Measurements from ENCODE around the gene LYPD6. TPM values are rescaled to one million over a fixed set of nuclear protein-coding genes. Genes with fewer than 3 reads are reported as not detected.

The LYPD6 gene
- total RNA-seq, 4 donors from 2014 or later = 0.46 TPM; not detected in 3

DNA sequence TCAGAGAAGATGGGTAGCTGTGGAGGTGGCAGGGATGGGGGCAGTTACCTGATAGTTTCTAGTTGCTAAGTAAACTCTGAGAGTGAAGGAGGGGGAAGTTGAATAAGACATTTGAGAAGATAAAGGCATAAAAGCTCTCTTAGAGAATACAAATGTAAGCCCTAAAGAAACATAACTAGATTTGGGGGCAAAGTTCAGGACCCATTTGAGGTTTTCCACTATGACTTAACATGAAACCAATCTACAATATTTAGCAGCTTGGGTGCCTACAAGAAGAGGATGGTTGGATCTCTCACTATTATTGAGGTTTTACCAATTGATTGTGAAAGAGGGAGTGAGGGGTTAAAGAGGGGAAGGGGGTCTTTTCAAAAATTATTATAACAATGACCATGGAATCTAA is 34.4 kb upstream of the LYPD6 start:
- no peaks in the 10 kb centered on the region for H3K27me3 ChIP-seq
- no peaks in the 10 kb centered on the region for H3K4me1 ChIP-seq
- no peaks in the 10 kb centered on the region for H3K36me3 ChIP-seq
- in situ Hi-C loops (cut with MboI; ENCODE audit: low sequenced_read_pairs in 4 of 4) = no loop called here
- DNase-seq = no peak
- H3K4me3 ChIP-seq = no peak overlapping the region
- no peak for ATAC-seq
- no peak overlapping the region for H3K27ac ChIP-seq
- TF ChIP-seq POLR2A (IDR thresholded peaks at IDR 0.05) = no peak
- TF ChIP-seq, protein P1, sequence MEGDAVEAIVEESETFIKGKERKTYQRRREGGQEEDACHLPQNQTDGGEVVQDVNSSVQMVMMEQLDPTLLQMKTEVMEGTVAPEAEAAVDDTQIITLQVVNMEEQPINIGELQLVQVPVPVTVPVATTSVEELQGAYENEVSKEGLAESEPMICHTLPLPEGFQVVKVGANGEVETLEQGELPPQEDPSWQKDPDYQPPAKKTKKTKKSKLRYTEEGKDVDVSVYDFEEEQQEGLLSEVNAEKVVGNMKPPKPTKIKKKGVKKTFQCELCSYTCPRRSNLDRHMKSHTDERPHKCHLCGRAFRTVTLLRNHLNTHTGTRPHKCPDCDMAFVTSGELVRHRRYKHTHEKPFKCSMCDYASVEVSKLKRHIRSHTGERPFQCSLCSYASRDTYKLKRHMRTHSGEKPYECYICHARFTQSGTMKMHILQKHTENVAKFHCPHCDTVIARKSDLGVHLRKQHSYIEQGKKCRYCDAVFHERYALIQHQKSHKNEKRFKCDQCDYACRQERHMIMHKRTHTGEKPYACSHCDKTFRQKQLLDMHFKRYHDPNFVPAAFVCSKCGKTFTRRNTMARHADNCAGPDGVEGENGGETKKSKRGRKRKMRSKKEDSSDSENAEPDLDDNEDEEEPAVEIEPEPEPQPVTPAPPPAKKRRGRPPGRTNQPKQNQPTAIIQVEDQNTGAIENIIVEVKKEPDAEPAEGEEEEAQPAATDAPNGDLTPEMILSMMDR (IDR thresholded peaks at IDR 0.05 in 4 of 5, conservative IDR thresholded peaks at IDR 0.05 in 1 of 5) = no peak
- no peaks in the 10 kb centered on the region for H3K9me3 ChIP-seq
- intact Hi-C loops (cut with DNase I; ENCODE audit: low total_unique reads) = no loop called here

DNA sequence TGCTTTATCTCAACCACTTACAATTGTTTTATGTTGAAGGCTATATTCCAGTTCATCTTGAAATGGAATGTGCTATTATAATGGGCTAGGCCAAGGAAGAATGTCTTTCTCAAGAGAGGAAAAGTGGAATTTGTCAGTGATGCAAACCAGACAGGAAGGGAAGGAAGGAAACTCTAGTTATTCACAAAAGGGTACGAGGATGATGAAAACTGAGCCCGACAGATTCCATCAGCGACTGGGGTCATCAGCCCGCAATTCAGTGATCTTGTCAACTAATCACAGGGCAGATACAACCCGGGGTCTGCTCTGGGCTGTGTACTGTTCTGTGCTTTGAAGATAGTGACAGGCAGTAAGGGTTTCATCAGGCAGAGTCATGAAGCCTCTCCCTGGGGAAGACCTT is 23.4 kb upstream of the LYPD6 start:
- H3K36me3 ChIP-seq = no peaks in the 10 kb centered on the region
- no peaks in the 10 kb centered on the region for H3K9me3 ChIP-seq
- no peak overlapping the region for H3K4me3 ChIP-seq
- no peak overlapping the region for H3K27ac ChIP-seq
- H3K4me1 ChIP-seq = no peaks in the 10 kb centered on the region
- intact Hi-C loops (cut with DNase I; ENCODE audit: low total_unique reads) = no loop called here
- no peak for ATAC-seq
- TF ChIP-seq POLR2A (IDR thresholded peaks at IDR 0.05) = no peak
- TF ChIP-seq, protein P1 (IDR thresholded peaks at IDR 0.05 in 4 of 5, conservative IDR thresholded peaks at IDR 0.05 in 1 of 5) = no peak
- no peaks in the 10 kb centered on the region for H3K27me3 ChIP-seq
- no peak for DNase-seq
- in situ Hi-C loops (cut with MboI; ENCODE audit: low sequenced_read_pairs in 4 of 4) = no loop called here

DNA sequence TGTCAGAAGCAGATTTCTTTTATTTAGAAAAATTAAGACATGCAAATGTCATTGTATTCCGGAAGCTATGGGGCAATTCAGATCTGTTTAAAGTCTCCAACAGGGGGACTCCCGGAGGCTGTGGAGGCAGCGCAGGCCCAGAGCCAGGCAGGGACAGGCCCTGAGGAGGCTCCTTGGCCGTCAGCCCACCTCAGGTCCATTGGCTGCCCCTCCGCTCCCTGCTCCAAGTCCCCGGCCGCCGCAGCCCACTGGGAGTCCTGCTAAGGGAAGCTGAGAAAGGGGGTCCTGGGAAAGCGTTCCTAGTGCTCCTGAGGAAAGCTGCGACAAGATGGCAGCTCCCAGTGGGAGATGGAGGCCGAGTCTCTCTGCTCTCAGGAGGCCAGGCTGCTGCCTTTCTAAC is 20.0 kb upstream of the LYPD6 start:
- Histone ChIP-seq H3K27ac (no peak overlapping the region), H3K4me3 (no peak overlapping the region), H3K36me3 (no peaks in the 10 kb centered on the region), H3K27me3 (no peaks in the 10 kb centered on the region), H3K4me1 (no peaks in the 10 kb centered on the region), H3K9me3 (no peaks in the 10 kb centered on the region)
- intact Hi-C loops (cut with DNase I; ENCODE audit: low total_unique reads) (no loop called here), in situ Hi-C loops (cut with MboI; ENCODE audit: low sequenced_read_pairs in 4 of 4) (no loop called here)
- DNase-seq = no peak
- TF ChIP-seq, protein P1 (IDR thresholded peaks at IDR 0.05 in 4 of 5, conservative IDR thresholded peaks at IDR 0.05 in 1 of 5) = no peak
- no peak for TF ChIP-seq POLR2A (IDR thresholded peaks at IDR 0.05)
- ATAC-seq = no peak

DNA sequence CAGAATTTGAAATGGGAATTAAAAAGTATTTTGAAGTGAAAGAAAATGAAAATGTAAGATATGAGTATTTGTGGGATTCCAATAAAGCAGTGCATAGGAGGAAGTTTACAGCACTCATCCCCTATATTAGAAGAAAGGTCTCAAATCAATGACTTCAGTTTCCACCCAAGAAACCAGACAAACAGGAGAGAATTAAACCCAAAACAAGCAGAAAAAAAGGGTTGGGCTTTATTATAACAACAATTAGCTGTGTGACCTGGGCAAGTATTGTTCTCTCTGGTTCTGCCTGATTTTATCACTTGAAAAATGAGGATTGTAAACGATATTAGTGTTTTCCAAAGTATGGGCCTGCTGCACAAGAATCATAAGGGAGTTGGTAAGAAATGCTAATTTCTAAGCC is 18.3 kb upstream of the LYPD6 start:
- in situ Hi-C loops (cut with MboI; ENCODE audit: low sequenced_read_pairs in 4 of 4) (no loop called here), intact Hi-C loops (cut with DNase I; ENCODE audit: low total_unique reads) (no loop called here)
- Histone ChIP-seq H3K36me3 (no peaks in the 10 kb centered on the region), H3K4me3 (no peak overlapping the region), H3K9me3 (no peaks in the 10 kb centered on the region), H3K4me1 (no peaks in the 10 kb centered on the region), H3K27me3 (no peaks in the 10 kb centered on the region), H3K27ac (no peak overlapping the region)
- DNase-seq = no peak
- TF ChIP-seq POLR2A (IDR thresholded peaks at IDR 0.05) = no peak
- TF ChIP-seq, protein P1 (IDR thresholded peaks at IDR 0.05 in 4 of 5, conservative IDR thresholded peaks at IDR 0.05 in 1 of 5) = no peak
- no peak for ATAC-seq

DNA sequence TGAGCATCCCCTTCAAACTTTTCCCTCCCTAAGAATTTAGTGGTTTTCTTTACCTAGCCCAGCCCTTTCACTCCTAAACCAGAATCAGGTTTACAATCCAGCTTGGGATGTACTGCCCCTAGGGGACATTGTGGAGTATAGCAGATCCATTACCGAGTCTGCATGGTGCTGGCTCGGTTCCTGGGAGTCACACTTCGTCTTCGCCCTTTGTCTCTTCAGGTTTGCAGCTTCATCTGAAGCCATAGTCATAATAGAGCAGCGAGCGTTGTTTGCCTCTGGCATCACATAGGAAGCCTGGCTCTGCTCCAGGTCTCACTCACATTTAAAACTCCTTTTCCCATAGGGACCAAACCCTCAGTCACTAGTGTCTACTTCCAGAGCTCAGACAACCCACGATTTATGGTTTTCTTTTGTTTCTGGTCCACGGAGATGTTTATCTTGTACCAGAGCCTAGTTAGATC is 16.8 kb upstream of the LYPD6 start:
- TF ChIP-seq POLR2A (IDR thresholded peaks at IDR 0.05) = no peak
- TF ChIP-seq, protein P1 (IDR thresholded peaks at IDR 0.05 in 4 of 5, conservative IDR thresholded peaks at IDR 0.05 in 1 of 5) = peak in 3 of 5 experiments; percentile 23 to 51 (median 29)
- Histone ChIP-seq H3K4me1 (no peaks in the 10 kb centered on the region), H3K9me3 (no peaks in the 10 kb centered on the region), H3K36me3 (no peaks in the 10 kb centered on the region), H3K4me3 (no peak overlapping the region), H3K27ac (no peak overlapping the region), H3K27me3 (no peaks in the 10 kb centered on the region)
- intact Hi-C loops (cut with DNase I; ENCODE audit: low total_unique reads) (no loop called here), in situ Hi-C loops (cut with MboI; ENCODE audit: low sequenced_read_pairs in 4 of 4) (no loop called here)
- DNase-seq = no peak
- ATAC-seq = no peak
